GM21367 (cell line): ENCODE results near the gene GLS2.
A peak's percentile ranks its signal among the peaks of the same experiment; 100 is the strongest.
"Not testable (repeated sequence)": the region's sequence is repeated elsewhere in the genome, so short reads cannot be mapped to it uniquely, and the experiment has no call there.

Experiments
- ATAC-seq: cut with Tn5 transposase; IDR thresholded peaks from one replicate; pipeline ENCODE4 v1.9.1; 2021; ENCODE audit not compliant: unreplicated experiment

The GLS2 gene

DNA sequence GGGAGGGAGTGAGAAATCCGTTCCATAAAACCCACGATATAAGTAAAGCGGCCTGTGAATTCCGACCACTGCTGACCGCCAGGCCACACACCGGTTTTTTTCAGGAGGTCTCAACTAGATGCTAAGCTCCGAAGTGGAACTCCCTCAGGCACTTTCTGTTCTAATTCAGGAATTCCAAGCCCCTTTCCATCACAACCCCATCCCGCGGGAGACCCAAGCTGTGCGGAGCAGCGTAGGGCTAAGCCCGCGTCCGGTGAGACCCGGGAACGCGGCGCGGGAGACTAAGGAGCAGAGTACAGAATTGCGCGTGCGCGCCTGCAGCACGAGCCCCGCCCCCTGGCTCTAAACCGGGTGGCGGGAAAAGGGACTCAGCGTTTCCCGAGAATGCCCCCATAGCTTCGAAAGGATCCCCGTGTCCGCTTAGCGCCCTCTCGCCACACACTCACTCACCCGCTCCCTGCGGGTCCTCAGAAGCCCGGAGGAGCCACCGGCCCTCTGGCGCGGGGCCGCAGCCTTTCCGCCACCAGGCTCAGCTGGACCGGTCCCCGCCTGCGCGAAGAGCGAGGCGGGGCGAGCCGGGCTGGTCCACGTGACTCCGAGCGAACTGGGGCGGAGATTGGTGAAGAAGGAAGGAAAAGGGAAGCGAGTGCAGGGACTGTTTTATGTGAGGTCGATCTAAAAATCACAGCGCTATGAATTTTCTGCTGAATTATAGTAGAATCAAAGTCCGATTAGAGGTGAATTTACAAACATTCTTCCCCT lies 38.9 kb downstream of the GLS2 start, which contains the start of gene TIMELESS:
TIMELESS (minus strand) TSS at position 567 of the 762 bp plus-strand sequence. CDS start 15,256 bp downstream, outside the sequence.
- peak; percentile 79 for ATAC-seq

DNA sequence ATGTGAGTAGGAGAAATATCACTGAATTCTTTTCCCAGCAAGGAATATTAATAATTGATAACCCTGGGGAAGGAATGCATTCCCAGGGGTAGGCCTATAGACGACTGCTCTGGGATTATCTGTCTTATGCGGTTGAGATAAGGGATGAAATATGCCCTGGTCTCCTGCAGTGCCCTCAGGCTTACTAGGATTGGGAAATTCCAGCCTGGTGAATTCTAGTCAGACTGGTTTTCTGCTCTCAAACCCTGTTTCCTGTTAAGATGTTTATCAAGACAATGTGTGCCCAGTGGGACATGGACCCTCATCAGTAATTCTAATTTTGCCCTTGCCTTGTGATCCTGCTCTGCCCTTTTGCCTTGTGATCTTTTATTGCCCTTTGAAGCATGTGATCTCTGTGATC lies 44.8 kb downstream of the GLS2 start:
- not testable (repeated sequence) for ATAC-seq

DNA sequence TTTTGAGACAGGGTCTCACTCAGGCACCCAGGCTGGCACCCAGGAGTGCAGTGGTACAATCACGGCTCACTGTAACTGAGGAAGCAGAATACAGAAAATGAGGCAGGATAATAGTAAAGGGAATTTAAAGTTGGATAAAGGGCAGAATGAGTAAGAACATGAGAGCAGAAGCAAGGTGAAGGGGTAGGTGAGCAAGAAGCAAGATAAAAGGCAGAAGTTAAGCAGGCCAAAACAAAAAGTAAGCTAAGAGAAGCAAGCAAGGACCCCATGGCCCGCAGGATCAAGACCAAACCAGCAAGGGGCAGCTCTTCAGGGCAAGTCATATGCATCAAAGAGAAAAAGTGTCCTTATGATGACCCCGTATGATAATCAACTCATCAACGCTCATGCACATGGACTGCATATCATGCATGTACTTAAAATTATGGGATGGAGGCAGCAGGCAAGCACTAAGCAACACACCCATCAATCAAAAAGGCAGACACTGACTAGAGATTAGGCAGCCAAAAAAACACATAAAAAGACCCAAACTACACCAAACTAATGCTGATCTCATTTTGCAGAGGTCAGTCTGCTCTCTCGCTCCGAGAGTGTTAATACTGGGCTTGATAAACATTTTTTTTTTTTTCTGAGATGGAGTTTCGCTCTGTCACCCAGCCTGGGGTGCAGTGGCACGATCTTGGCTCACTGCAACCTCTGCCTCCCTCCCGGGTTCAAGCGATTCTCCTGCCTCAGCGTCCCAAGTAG lies 50.4 kb downstream of the GLS2 start:
- no peak for ATAC-seq

DNA sequence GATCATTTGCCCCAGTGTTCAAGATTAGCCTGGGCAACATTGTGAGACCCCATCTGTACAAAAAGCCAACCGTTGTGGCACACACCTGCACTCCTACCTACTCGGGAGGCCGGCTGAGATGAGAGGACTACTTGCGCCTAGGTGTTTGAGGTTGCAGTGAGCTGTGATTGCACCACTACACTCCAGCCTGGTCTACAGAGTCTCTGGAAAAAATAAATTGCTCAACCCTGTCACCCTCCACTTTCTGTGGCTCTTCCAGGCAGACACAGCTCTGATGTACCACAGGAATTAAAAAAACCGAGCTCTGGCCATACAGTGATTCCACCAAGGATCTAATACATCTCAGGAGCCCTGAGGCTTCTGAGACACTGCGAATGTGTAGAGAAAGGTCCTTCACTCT lies 53.1 kb downstream of the GLS2 start:
- no peak for ATAC-seq

DNA sequence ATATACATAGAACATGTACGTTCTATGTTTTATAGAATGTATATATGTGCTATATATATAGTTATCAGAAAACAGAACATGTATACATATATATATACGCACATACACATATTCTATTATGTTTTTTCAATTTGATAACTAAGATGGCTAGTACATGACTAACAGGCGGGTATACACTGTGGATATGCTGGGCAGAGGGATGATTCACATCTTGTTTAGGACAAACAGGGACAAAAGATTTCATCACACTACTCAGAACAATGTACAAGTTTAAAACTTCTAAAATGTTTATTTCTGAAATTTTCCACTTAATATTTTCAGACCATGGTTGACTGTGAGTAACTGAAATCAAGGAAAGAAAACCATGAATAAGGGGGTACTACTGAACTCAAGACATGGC lies 56.1 kb downstream of the GLS2 start:
- no peak for ATAC-seq

DNA sequence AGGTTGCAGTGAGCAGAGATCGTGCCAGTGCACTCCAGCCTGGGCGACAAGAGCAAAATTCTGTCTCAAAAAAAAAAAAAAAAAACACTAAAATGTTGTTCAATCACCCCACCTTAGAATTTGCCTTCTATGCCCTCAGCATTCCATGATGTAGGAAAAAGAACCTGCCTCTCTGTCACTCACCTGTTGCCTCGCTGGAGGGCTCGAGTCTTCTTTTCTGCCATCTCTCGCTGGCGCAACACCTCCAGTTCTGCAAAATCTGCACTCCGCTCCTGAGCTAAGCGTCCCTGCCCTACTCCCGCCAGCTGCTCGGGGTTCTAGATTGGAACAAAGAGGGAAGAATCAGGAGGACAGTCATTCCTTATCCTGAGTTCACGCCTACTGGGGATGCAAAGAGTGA lies 56.7 kb downstream of the GLS2 start:
- no peak for ATAC-seq

DNA sequence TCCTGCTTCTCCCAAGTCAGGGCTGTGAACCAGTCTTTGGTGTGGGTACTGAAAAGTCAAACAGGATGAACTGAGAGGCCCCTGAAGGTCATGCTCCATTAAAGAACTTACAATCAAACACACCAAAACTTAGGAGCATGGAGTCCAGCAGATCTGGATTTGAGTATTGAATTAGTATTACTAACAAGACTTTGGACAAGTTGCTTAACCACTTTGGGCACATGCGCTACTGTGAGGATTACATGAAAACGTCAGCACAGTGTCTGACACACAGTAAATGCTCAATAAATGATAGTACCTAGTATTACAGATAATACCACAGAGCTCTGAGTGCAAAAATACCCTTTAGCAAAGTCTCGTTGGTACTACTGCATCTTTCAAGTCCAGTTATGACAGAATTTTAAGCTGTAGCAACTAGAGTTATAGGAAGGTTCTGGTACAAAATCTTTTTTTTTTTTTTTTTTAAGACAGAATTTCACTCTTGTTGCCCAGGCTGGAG lies 62.0 kb downstream of the GLS2 start:
- no peak for ATAC-seq

DNA sequence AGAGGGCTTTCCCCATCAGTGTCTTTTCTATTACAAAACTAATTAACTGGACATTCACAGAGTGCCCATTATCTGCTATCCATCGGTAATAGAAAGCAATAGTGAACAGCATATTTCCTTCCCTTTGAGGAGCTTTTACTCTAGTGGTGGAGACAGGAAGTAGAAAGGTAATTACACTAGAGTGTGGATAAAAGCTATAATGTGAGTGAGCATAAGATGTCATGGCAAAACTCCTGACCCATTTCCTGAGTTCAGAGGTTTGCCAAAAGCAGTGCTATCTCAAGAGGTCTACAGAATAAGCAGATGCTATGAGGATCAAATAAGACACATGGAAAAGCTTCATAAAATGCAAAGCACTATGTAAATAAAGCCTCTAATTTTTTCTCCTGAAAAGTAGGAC lies 62.8 kb downstream of the GLS2 start:
- no peak for ATAC-seq
